HUES48 (cell line): Measurements from ENCODE around the gene COMMD1.
"Not testable (repeated sequence)": the region's sequence is repeated elsewhere in the genome, so short reads cannot be mapped to it uniquely, and the experiment has no call there.

ENCODE experiments used
- H3K27ac ChIP-seq: one replicate; pipeline ENCODE4 v1.7.0; 2013; ENCODE audit warnings: low read depth, low read length, inconsistent platforms
- H3K27me3 ChIP-seq: 2 replicates; pipeline ENCODE4 v1.6.1; 2013; ENCODE audit warnings: mild to moderate bottlenecking, low read length; ENCODE audit not compliant: control insufficient read depth, insufficient read depth
- H3K36me3 ChIP-seq: 2 replicates; pipeline ENCODE4 v1.6.1; 2013; ENCODE audit warnings: low read length; ENCODE audit not compliant: control insufficient read depth, insufficient read depth
- H3K4me1 ChIP-seq: 2 replicates; pipeline ENCODE4 v1.6.1; 2013; ENCODE audit warnings: mild to moderate bottlenecking, low read length; ENCODE audit not compliant: control insufficient read depth, insufficient read depth
- H3K4me3 ChIP-seq: 2 replicates; pipeline ENCODE4 v1.5.1; 2013; ENCODE audit warnings: mild to moderate bottlenecking, low read depth, low read length
- H3K9ac ChIP-seq: 2 replicates; pipeline ENCODE4 v1.6.1; 2013; ENCODE audit warnings: mild to moderate bottlenecking, low read depth, low read length, moderate library complexity
- H3K9me3 ChIP-seq: 2 replicates; pipeline ENCODE4 v1.6.1; 2013; ENCODE audit warnings: low read length; ENCODE audit not compliant: control insufficient read depth, insufficient read depth

Gene COMMD1

GRCh38 chr2:62116983-62117382, 211.5 kb downstream of the COMMD1 start:
- Histone ChIP-seq H3K27me3 (no peaks in the 10 kb centered on the region), H3K9me3 (no peaks in the 10 kb centered on the region), H3K27ac (no peak overlapping the region), H3K9ac (no peak overlapping the region), H3K36me3 (no peaks in the 10 kb centered on the region), H3K4me3 (no peak overlapping the region), H3K4me1 (peaks cover 17% of the 10 kb centered on the region)

GRCh38 chr2:62118160-62118559, 212.7 kb downstream of the COMMD1 start:
- no peaks in the 10 kb centered on the region for H3K27me3 ChIP-seq
- H3K9me3 ChIP-seq = no peaks in the 10 kb centered on the region
- peak overlapping the region; percentile 10 for H3K27ac ChIP-seq
- no peak overlapping the region for H3K4me3 ChIP-seq
- no peaks in the 10 kb centered on the region for H3K36me3 ChIP-seq
- peaks cover 9% of the 10 kb centered on the region for H3K4me1 ChIP-seq
- H3K9ac ChIP-seq = no peak overlapping the region

GRCh38 chr2:62119311-62119974, 214.0 kb downstream of the COMMD1 start:
- H3K4me3 ChIP-seq = no peak overlapping the region
- H3K9ac ChIP-seq = no peak overlapping the region
- peaks cover 9% of the 10 kb centered on the region for H3K4me1 ChIP-seq
- no peaks in the 10 kb centered on the region for H3K27me3 ChIP-seq
- H3K9me3 ChIP-seq = no peaks in the 10 kb centered on the region
- H3K36me3 ChIP-seq = no peaks in the 10 kb centered on the region
- H3K27ac ChIP-seq = no peak overlapping the region

- H3K9me3 ChIP-seq, H3K27me3 ChIP-seq, H3K4me3 ChIP-seq, H3K27ac ChIP-seq, H3K4me1 ChIP-seq, H3K9ac ChIP-seq, H3K36me3 ChIP-seq: not testable (repeated sequence)
These were observed 220.8 kb downstream of the COMMD1 start for GRCh38 chr2:62126239-62126638.

- Histone ChIP-seq H3K36me3 (no peaks in the 10 kb centered on the region), H3K27ac (no peak overlapping the region), H3K9ac (no peak overlapping the region), H3K9me3 (no peaks in the 10 kb centered on the region), H3K4me1 (peaks cover 3% of the 10 kb centered on the region; the same call in 1 of the 2 replicates), H3K4me3 (no peak overlapping the region), H3K27me3 (no peaks in the 10 kb centered on the region)
These were observed 227.9 kb downstream of the COMMD1 start for GRCh38 chr2:62133320-62133823.

- H3K36me3 ChIP-seq = no peaks in the 10 kb centered on the region
- no peak overlapping the region for H3K27ac ChIP-seq
- no peaks in the 10 kb centered on the region for H3K9me3 ChIP-seq
- no peak overlapping the region for H3K9ac ChIP-seq
- peaks cover 3% of the 10 kb centered on the region; the same call in 1 of the 2 replicates for H3K4me1 ChIP-seq
- no peak overlapping the region for H3K4me3 ChIP-seq
- H3K27me3 ChIP-seq = no peaks in the 10 kb centered on the region
These were observed 231.7 kb downstream of the COMMD1 start for GRCh38 chr2:62136956-62137830.

GRCh38 chr2:62140426-62141141, 235.1 kb downstream of the COMMD1 start:
- H3K4me1 ChIP-seq = peaks cover 13% of the 10 kb centered on the region; the same call in 1 of the 2 replicates
- no peaks in the 10 kb centered on the region for H3K27me3 ChIP-seq
- no peaks in the 10 kb centered on the region for H3K36me3 ChIP-seq
- no peak overlapping the region for H3K9ac ChIP-seq
- no peaks in the 10 kb centered on the region for H3K9me3 ChIP-seq
- H3K4me3 ChIP-seq = no peak overlapping the region
- H3K27ac ChIP-seq = no peak overlapping the region

- Histone ChIP-seq H3K4me1 (peaks cover 13% of the 10 kb centered on the region; the same call in 1 of the 2 replicates), H3K9ac (no peak overlapping the region), H3K9me3 (no peaks in the 10 kb centered on the region), H3K27ac (no peak overlapping the region), H3K36me3 (no peaks in the 10 kb centered on the region), H3K27me3 (no peaks in the 10 kb centered on the region), H3K4me3 (no peak overlapping the region)
These were observed 235.8 kb downstream of the COMMD1 start for GRCh38 chr2:62141142-62141740.

- Histone ChIP-seq H3K9ac (no peak overlapping the region), H3K9me3 (no peaks in the 10 kb centered on the region), H3K4me3 (no peak overlapping the region), H3K27ac (no peak overlapping the region), H3K4me1 (0 out of 2 replicates have a peak, but pooled peaks cover 9% of the 10 kb centered on the region), H3K27me3 (no peaks in the 10 kb centered on the region), H3K36me3 (no peaks in the 10 kb centered on the region)
These were observed 236.6 kb downstream of the COMMD1 start for GRCh38 chr2:62142054-62142453.

- 0 out of 2 replicates have a peak, but pooled peaks cover 9% of the 10 kb centered on the region for H3K4me1 ChIP-seq
- H3K4me3 ChIP-seq = no peak overlapping the region
- no peaks in the 10 kb centered on the region for H3K36me3 ChIP-seq
- no peak overlapping the region for H3K9ac ChIP-seq
- no peak overlapping the region for H3K27ac ChIP-seq
- H3K27me3 ChIP-seq = no peaks in the 10 kb centered on the region
- H3K9me3 ChIP-seq = no peaks in the 10 kb centered on the region
These were observed 238.2 kb downstream of the COMMD1 start for GRCh38 chr2:62143696-62144095.
